Activated CD8-positive, alpha-beta memory T cell treated with anti-CD3 and anti-CD28 coated beads, Interleukin-2, amount 50 U/mL, for 24 hours (primary cell): ENCODE data around the gene SQSTM1.

ENCODE experiments used
- DNase-seq: peaks from one replicate; pipeline ENCODE4 v3.0.0-alpha.2; 2020; ENCODE audit errors: extremely low read depth

SQSTM1 gene

GRCh38 chr5:179806250-179807048, 14.3 kb upstream of the SQSTM1 start, which contains the start of gene MGAT4B:
TSS of gene MGAT4B (minus strand) at chr5:179806866. CDS start at chr5:179806583, 283 bp downstream.
- no peak for DNase-seq

- no peak for DNase-seq
These were observed 8.4 kb upstream of the SQSTM1 start for GRCh38 chr5:179812135-179812825.

GRCh38 chr5:179812997-179813607, 7.6 kb upstream of the SQSTM1 start:
- no peak for DNase-seq

GRCh38 chr5:179814090-179814489, 6.6 kb upstream of the SQSTM1 start:
- no peak for DNase-seq

- no peak for DNase-seq
These were observed 5.0 kb upstream of the SQSTM1 start for GRCh38 chr5:179815491-179816249.

GRCh38 chr5:179816401-179816795, 4.3 kb upstream of the SQSTM1 start:
- DNase-seq = no peak

GRCh38 chr5:179816796-179817469, 3.8 kb upstream of the SQSTM1 start:
- no peak for DNase-seq

- DNase-seq = no peak
These were observed 3.2 kb upstream of the SQSTM1 start for GRCh38 chr5:179817470-179817840.

- DNase-seq = no peak
These were observed 2.6 kb upstream of the SQSTM1 start for GRCh38 chr5:179817890-179818745.

- peak; percentile 68 for DNase-seq
These were observed 1.9 kb upstream of the SQSTM1 start for GRCh38 chr5:179818746-179819295.

- no peak for DNase-seq
These were observed 1.2 kb upstream of the SQSTM1 start for GRCh38 chr5:179819296-179820126.

GRCh38 chr5:179820127-179820482, 600 bp upstream of the SQSTM1 start:
- no peak for DNase-seq

- peak; percentile 59 for DNase-seq
These were observed 773 bp downstream of the SQSTM1 start for GRCh38 chr5:179821298-179822058.

GRCh38 chr5:179822059-179822432, 1.3 kb downstream of the SQSTM1 start:
- DNase-seq = no peak

GRCh38 chr5:179822444-179822990, 1.8 kb downstream of the SQSTM1 start:
- no peak for DNase-seq

- no peak for DNase-seq
These were observed 3.4 kb downstream of the SQSTM1 start for GRCh38 chr5:179823937-179824744.

GRCh38 chr5:179824745-179825112, 4.0 kb downstream of the SQSTM1 start:
- DNase-seq = no peak
